Gastroesophageal sphincter (tissue), 4 donors: ENCODE measurements around the gene MIER2. TPM values are rescaled to one million over a fixed set of nuclear protein-coding genes. Genes with fewer than 3 reads are reported as not detected.
"Not testable (repeated sequence)": the region's sequence is repeated elsewhere in the genome, so short reads cannot be mapped to it uniquely, and the experiment has no call there.

Experiments used
- ATAC-seq: fragments of 150-250 bp; one replicate; pipeline ENCODE4 v1.9.1; 2016; ENCODE audit warnings: mild to moderate bottlenecking, moderate library complexity
- H3K27ac ChIP-seq, 4 donors: fragments of 200-600 bp; sonication (generic) in 3 of 4; 1 replicate in 3 of 4; 2 replicates in 1 of 4; pipeline ENCODE4 v1.5.1; 2016 to 2019
- H3K27me3 ChIP-seq: fragments of 200-600 bp; sonication (generic); one replicate; pipeline ENCODE4 v1.5.1; 2019
- H3K36me3 ChIP-seq, 2 donors: fragments of 200-600 bp; sonication (generic); one replicate each; pipeline ENCODE4 v1.5.1; 2019; ENCODE audit warnings: control low read depth in 1 of 2
- H3K4me1 ChIP-seq, 3 donors: fragments of 200-600 bp; sonication (generic); 1 replicate in 2 of 3; 2 replicates in 1 of 3; pipeline ENCODE4 v1.5.1; 2016 to 2019; ENCODE audit warnings: control low read depth in 2 of 3
- H3K4me3 ChIP-seq, 2 donors: fragments of 200-600 bp; sonication (generic); one replicate each; pipeline ENCODE4 v1.5.1; 2019; ENCODE audit warnings: mild to moderate bottlenecking in 1 of 2, moderate library complexity in 1 of 2
- H3K9me3 ChIP-seq, 3 donors: fragments of 200-600 bp; sonication (generic); one replicate each; pipeline ENCODE4 v1.5.1; 2017 to 2019; ENCODE audit warnings: control low read depth in 2 of 3
- EP300 ChIP-seq: sonication (generic); formaldehyde crosslinking; IDR thresholded peaks from one replicate; pipeline ENCODE4 v1.6.1; 2017; ENCODE audit warnings: antibody characterized with exemption, mild to moderate bottlenecking
- POLR2A ChIP-seq, 2 donors: fragments of 450-650 bp; IDR thresholded peaks; one replicate each; pipeline ENCODE4 v1.6.1; 2017; ENCODE audit warnings: antibody characterized with exemption in 2 of 2, mild to moderate bottlenecking in 2 of 2, moderate library complexity in 1 of 2
- POLR2AphosphoS5 ChIP-seq: sonication (generic); formaldehyde crosslinking; IDR thresholded peaks from one replicate; pipeline ENCODE4 v1.6.1; 2017; ENCODE audit warnings: antibody characterized with exemption
- WGBS, 2 donors: methylation state at CpG; one replicate each; pipeline ENCODE4 v1.1.5; 2018; ENCODE audit warnings: low coverage in 1 of 2; 5-methylcytosine and 5-hydroxymethylcytosine counted together
- total RNA-seq, 4 donors: library from RNA; depleted of rRNA; stranded (reverse); fragments of >200 nt; gene quantifications; one replicate each; pipeline ENCODE4 v1.1.0, GENCODE V29; 2016
- TF ChIP-seq, protein P1 (sequence below), 4 experiments: fragments of 200-600 bp in 2 of 4; fragments of 450-650 bp in 2 of 4; sonication (generic) in 1 of 4; IDR thresholded peaks; one replicate each; pipeline ENCODE4 v1.5.1; 2017 to 2019; ENCODE audit warnings: antibody characterized with exemption in 4 of 4, mild to moderate bottlenecking in 2 of 4, moderate library complexity in 2 of 4

Gene MIER2
- total RNA-seq, 4 donors from 2014 or later = 8.3 to 24.0 (median 20.1) TPM

DNA sequence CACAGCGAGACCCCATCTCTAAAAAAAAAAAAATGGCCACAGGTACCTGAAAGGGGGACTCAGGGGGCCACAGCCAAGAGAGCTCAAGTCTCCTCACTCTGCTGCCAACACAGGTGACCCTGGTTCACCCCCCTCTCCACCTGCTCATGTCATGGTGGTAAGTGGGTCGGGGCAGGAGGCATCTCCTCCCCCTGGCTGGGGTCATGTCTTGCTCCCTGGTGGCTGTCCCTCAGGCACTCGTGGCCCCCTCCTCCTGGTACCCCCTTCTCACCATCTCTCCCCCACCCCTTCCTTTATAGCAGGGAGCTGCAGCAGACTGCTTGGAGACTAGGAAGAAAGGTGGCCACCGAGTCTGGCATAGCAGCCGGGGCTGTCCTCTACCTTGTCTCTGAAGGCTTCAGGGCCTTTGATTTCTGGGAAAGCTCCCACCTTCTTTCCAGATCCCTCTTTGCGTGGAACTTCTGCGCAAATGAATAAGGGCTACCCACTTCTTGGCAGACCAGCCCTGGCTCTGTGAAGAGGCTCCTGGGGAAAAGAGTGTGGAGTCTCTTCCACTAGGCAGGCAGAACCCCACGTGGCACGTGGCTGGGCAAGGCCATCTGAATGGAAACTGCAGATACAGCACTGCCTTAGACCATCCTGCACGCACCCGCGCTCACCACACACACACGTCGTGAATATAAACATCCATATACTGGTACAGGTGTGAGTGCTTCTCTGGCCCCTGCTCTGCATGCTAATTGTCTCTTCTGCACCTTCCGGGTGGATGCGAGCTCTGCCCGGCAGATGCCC lies 20.1 kb upstream of the MIER2 start:
- Histone ChIP-seq H3K4me3 (no peak overlapping the region), H3K27ac (no peak overlapping the region), H3K9me3 (no peaks in the 10 kb centered on the region), H3K27me3 (peaks cover 64% of the 10 kb centered on the region), H3K36me3 (no peaks in the 10 kb centered on the region), H3K4me1 (no peaks in the 10 kb centered on the region)
- TF ChIP-seq EP300 (no peak), POLR2AphosphoS5 (no peak), POLR2A (IDR thresholded peaks at IDR 0.05) (no peak)
- TF ChIP-seq, protein P1, sequence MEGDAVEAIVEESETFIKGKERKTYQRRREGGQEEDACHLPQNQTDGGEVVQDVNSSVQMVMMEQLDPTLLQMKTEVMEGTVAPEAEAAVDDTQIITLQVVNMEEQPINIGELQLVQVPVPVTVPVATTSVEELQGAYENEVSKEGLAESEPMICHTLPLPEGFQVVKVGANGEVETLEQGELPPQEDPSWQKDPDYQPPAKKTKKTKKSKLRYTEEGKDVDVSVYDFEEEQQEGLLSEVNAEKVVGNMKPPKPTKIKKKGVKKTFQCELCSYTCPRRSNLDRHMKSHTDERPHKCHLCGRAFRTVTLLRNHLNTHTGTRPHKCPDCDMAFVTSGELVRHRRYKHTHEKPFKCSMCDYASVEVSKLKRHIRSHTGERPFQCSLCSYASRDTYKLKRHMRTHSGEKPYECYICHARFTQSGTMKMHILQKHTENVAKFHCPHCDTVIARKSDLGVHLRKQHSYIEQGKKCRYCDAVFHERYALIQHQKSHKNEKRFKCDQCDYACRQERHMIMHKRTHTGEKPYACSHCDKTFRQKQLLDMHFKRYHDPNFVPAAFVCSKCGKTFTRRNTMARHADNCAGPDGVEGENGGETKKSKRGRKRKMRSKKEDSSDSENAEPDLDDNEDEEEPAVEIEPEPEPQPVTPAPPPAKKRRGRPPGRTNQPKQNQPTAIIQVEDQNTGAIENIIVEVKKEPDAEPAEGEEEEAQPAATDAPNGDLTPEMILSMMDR (IDR thresholded peaks at IDR 0.05) = no peak
- WGBS, 2 donors = 17 to 61% methylated on average over 2 to 6 of the region's 17 CpGs
- no peak for ATAC-seq

DNA sequence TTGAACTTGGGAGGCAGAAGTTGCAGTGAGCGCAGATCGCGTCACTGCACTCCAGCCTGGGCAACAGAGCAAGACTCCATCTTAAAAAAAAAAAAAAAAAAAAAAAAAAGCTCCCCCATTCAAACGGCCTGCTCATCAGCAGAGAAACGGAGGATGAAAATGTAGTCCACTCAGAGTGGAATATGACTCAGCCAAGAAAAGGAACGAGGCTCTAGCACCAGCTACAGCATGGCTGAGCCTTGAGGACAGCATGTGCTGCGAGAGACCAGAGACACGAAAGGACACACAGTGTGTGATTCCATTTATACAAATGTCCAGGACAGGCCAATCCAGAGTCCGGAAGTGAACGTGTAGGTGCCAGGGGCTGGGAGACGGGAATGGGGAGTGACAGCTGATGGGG lies 18.1 kb upstream of the MIER2 start:
- H3K9me3 ChIP-seq = no peaks in the 10 kb centered on the region
- no peaks in the 10 kb centered on the region for H3K4me1 ChIP-seq
- H3K36me3 ChIP-seq = no peaks in the 10 kb centered on the region
- ATAC-seq = no peak
- WGBS, 2 donors = 67 to 68% methylated on average over 6 to 8 of the region's 11 CpGs
- H3K27ac ChIP-seq = no peak overlapping the region
- H3K27me3 ChIP-seq = peaks cover 66% of the 10 kb centered on the region
- no peak overlapping the region for H3K4me3 ChIP-seq
- TF ChIP-seq, protein P1 (IDR thresholded peaks at IDR 0.05) = no peak
- TF ChIP-seq EP300 = no peak
- no peak for TF ChIP-seq POLR2AphosphoS5
- no peak for TF ChIP-seq POLR2A (IDR thresholded peaks at IDR 0.05)

DNA sequence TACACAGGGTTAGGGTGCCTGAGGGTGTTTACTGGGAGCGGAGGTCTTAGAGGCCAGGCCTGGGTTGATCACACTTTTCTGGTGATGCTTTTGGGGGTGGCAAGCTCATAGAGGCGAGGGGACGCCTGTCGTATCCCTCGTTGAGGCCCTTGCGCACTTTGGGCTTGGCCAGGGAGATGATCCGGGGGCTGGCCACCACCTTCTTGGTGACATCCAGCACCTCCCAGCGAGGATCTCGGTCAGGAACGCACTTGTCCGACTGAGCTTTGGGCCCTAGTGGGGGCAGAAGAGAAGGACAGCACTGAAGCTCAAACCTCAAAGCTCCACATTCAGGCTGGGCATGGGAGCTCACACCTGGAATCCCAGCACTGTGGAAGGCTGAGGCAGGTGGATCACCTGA lies 17.6 kb upstream of the MIER2 start:
- whole genome bisulfite sequencing, 2 donors = 72 to 90% methylated on average over 5 to 6 of the region's 11 CpGs
- no peaks in the 10 kb centered on the region for H3K9me3 ChIP-seq
- TF ChIP-seq POLR2A (IDR thresholded peaks at IDR 0.05) (no peak), POLR2AphosphoS5 (no peak), EP300 (no peak)
- TF ChIP-seq, protein P1 (IDR thresholded peaks at IDR 0.05) = no peak
- H3K36me3 ChIP-seq = no peaks in the 10 kb centered on the region
- H3K4me3 ChIP-seq = no peak overlapping the region
- H3K27ac ChIP-seq = no peak overlapping the region
- peaks cover 66% of the 10 kb centered on the region for H3K27me3 ChIP-seq
- no peaks in the 10 kb centered on the region for H3K4me1 ChIP-seq
- ATAC-seq = no peak

DNA sequence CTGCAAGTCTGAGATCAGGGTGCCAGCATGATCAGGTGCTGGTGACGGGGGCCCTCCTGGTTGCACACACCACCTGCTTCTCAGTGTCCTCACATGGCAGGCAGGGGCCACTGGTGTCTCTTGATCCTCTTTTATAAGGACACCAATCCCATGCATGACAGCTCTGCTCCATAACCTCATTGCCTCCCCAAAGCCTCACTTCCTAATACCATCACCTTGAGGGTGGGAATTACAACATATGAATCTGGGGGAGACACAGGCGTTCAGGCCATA lies 15.0 kb upstream of the MIER2 start:
- Histone ChIP-seq H3K4me1 (no peaks in the 10 kb centered on the region), H3K27me3 (peaks cover 50% of the 10 kb centered on the region), H3K27ac (no peak overlapping the region), H3K36me3 (no peaks in the 10 kb centered on the region), H3K4me3 (no peak overlapping the region), H3K9me3 (peaks cover 0 to 9% (median 0%) of the 10 kb centered on the region in 3 donors)
- no peak for TF ChIP-seq POLR2A (IDR thresholded peaks at IDR 0.05)
- TF ChIP-seq, protein P1 (IDR thresholded peaks at IDR 0.05) = no peak
- TF ChIP-seq EP300 = no peak
- TF ChIP-seq POLR2AphosphoS5 = no peak
- ATAC-seq = no peak
- WGBS, 2 donors = 100% methylated on average over 1 of the region's 2 CpGs; no CpG with 5 or more reads in 1 of the 2 donors

DNA sequence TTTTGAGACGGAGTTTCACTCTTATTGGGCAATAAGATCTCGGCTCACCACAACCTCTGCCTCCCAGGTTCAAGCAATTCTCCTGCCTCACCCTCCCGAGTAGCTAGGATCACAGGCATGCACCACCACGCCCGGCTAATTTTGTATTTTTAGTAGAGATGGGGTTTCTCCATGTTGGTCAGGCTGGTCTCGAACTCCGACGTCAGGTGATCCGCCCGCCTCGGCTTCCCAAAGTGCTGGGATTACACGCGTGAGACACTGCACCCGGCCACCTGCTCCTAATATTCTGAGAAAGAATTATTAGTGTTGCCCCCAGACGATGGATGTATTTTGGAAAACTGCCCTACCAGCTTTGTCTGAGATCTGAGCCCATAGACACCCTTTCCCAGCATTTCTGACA lies 10.9 kb upstream of the MIER2 start:
- H3K27ac ChIP-seq, H3K4me3 ChIP-seq, ATAC-seq, H3K36me3 ChIP-seq, H3K4me1 ChIP-seq: not testable (repeated sequence)
- H3K9me3 ChIP-seq = peaks cover 0 to 27% (median 0%) of the 10 kb centered on the region in 3 donors
- WGBS, 2 donors = 80 to 88% methylated on average over 1 to 15 of the region's 15 CpGs
- peaks cover 40% of the 10 kb centered on the region for H3K27me3 ChIP-seq
